K562 (cell line): ENCODE data around the gene MYH11. TPM values are rescaled to one million over a fixed set of nuclear protein-coding genes. Genes with fewer than 3 reads are reported as not detected.
"Not testable (repeated sequence)": the region's sequence is repeated elsewhere in the genome, so short reads cannot be mapped to it uniquely, and the experiment has no call there.

Source experiments
- ATAC-seq: fragments of 200-7000 bp; cut with Tn5 transposase; 3 replicates; pipeline ENCODE4 v1.9.1; 2020; ENCODE audit warnings: moderate library complexity
- BruUV-seq: library from RNA; stranded (reverse); fragments of 400-500 nt; replicated peaks from 2 replicates; lab custom pipeline; 2021; lab: Mats Ljungman, UMichigan
- CTCF ChIA-PET: fragments of 300-600 bp; formaldehyde crosslinking; extraction: SDS; loops from one replicate; lab custom pipeline; 2021; ENCODE audit warnings: low intra/inter-chr PET ratio; lab: Yijun Ruan, JAX
- POLR2A ChIA-PET: fragments of 300-600, 350-650 bp; sonication (Branson Sonifier 250); formaldehyde crosslinking; extraction: SDS; loops from one replicate; lab custom pipeline; 2021; ENCODE audit warnings: antibody characterized with exemption, inconsistent platforms; lab: Yijun Ruan, JAX
- DNase-seq, 4 experiments: peaks; one replicate each; pipeline versions ENCODE4 v3.0.0 to v3.0.0-alpha.2; 2011 to 2018; ENCODE audit warnings: low spot score in 3 of 4, mixed read lengths in 3 of 4; ENCODE audit errors: extremely low read depth in 1 of 4
- FAIRE-seq: peaks from 2 replicates; lab custom pipeline; 2011; peaks lifted over from hg19 to GRCh38; lab: Jason Lieb, UNC
- H2AFZ ChIP-seq: 2 replicates; pipeline ENCODE4 v1.6.0; 2011; ENCODE audit warnings: low read depth, low read length, control low read depth, inconsistent platforms
- H3K27ac ChIP-seq: fragments of 200-600 bp; 3 replicates; pipeline ENCODE4 v1.8.0; 2011; ENCODE audit warnings: low read depth, mild to moderate bottlenecking, control low read depth, inconsistent platforms, low read length, moderate library complexity, mixed read lengths; ENCODE audit errors: extremely low read depth
- H3K27me3 ChIP-seq, 2 experiments: fragments of 300-600 bp in 1 of 2; 2 replicates in 1 of 2; 3 replicates in 1 of 2; pipeline versions ENCODE4 v1.6.0 to v1.8.0; 2011; ENCODE audit warnings: inconsistent platforms in 2 of 2, low read length in 2 of 2, mild to moderate bottlenecking in 1 of 2, mixed read lengths in 1 of 2, moderate library complexity in 1 of 2; ENCODE audit not compliant: control insufficient read depth in 2 of 2, insufficient read depth in 2 of 2
- H3K36me3 ChIP-seq: fragments of 300-600 bp; 3 replicates; pipeline ENCODE4 v1.8.0; 2011; ENCODE audit warnings: mild to moderate bottlenecking, low read length, inconsistent platforms; ENCODE audit not compliant: control insufficient read depth, insufficient read depth
- H3K4me1 ChIP-seq, 2 experiments: fragments of 200-600 bp in 1 of 2; replicated peaks in 1 of 2; 2 replicates in 1 of 2; 3 replicates in 1 of 2; pipeline versions ENCODE4 v1.5.1 to v1.8.0; 2011; ENCODE audit warnings: inconsistent platforms in 2 of 2, low read length in 2 of 2, mild to moderate bottlenecking in 1 of 2, mixed read lengths in 1 of 2, moderate library complexity in 1 of 2; ENCODE audit not compliant: control insufficient read depth in 2 of 2, insufficient read depth in 2 of 2
- H3K4me2 ChIP-seq: 2 replicates; pipeline ENCODE4 v1.6.1; 2011; ENCODE audit warnings: low read length, control low read depth, inconsistent platforms, mixed read lengths; ENCODE audit not compliant: insufficient read depth
- H3K4me3 ChIP-seq: fragments of 200-600 bp; sonication (generic), shearing (Covaris generic); 2 replicates; pipeline ENCODE4 v1.5.1; 2016; ENCODE audit warnings: control low read depth, inconsistent platforms
- H3K79me2 ChIP-seq: fragments of 200-600 bp; 3 replicates; pipeline ENCODE4 v1.8.0; 2011; ENCODE audit warnings: low read length, inconsistent platforms; ENCODE audit not compliant: control insufficient read depth, insufficient read depth
- H3K9ac ChIP-seq, 2 experiments: 2 replicates each; pipeline versions ENCODE4 v1.6.0 to v1.6.1; 2011; ENCODE audit warnings: low read depth in 2 of 2, low read length in 2 of 2, control low read depth in 1 of 2, inconsistent platforms in 1 of 2, mild to moderate bottlenecking in 1 of 2, mixed read lengths in 1 of 2; ENCODE audit not compliant: insufficient read depth in 1 of 2
- H3K9me1 ChIP-seq: one replicate; pipeline ENCODE4 v1.6.0; 2011; ENCODE audit warnings: inconsistent platforms, mild to moderate bottlenecking, low read length, moderate library complexity; ENCODE audit not compliant: control insufficient read depth, insufficient read depth
- H3K9me3 ChIP-seq: replicated peaks from 2 replicates; pipeline ENCODE4 v1.5.1; 2011; ENCODE audit warnings: low read depth, low read length, inconsistent platforms; ENCODE audit not compliant: control insufficient read depth, insufficient read depth
- H4K20me1 ChIP-seq: replicated peaks from 2 replicates; pipeline ENCODE4 v1.6.1; 2011; ENCODE audit warnings: low read length, inconsistent platforms, mixed read lengths; ENCODE audit not compliant: control insufficient read depth, insufficient read depth
- BCOR ChIP-seq: fragments of 450-650 bp; IDR thresholded peaks from 2 replicates; pipeline ENCODE4 v1.6.1; 2016
- CBX8 ChIP-seq: fragments of 200-600 bp; sonication (generic); IDR thresholded peaks from 2 replicates; pipeline ENCODE4 v1.6.1; 2012; ENCODE audit warnings: borderline replicate concordance, mixed run types, low read depth, mild to moderate bottlenecking, moderate library complexity, mixed read lengths, low read length, control low read depth, inconsistent platforms; ENCODE audit not compliant: poor library complexity, severe bottlenecking; ENCODE audit errors: extremely low read depth
- ETV1 ChIP-seq: fragments of 450-650 bp; conservative IDR thresholded peaks from 2 replicates; pipeline ENCODE4 v1.6.1; 2016; ENCODE audit warnings: missing genetic modification characterization, control low read depth, low read depth, missing compliant biosample characterization
- EZH2 ChIP-seq: IDR thresholded peaks from 2 replicates; pipeline ENCODE4 v1.6.1; 2012; ENCODE audit warnings: low read depth, mild to moderate bottlenecking, inconsistent platforms, low read length, borderline replicate concordance
- FOXP1 ChIP-seq: sonication (generic); formaldehyde crosslinking; IDR thresholded peaks from 2 replicates; pipeline ENCODE4 v1.8.0; 2022; ENCODE audit warnings: mild to moderate bottlenecking, missing genetic modification reagents
- WGBS: fragments of 100-300 bp; shearing (Covaris generic); methylation state at CpG from one replicate; pipeline ENCODE4 v1.1.6; 2016; ENCODE audit warnings: low coverage, mixed read lengths; ENCODE audit not compliant: insufficient coverage; ENCODE audit errors: missing lambda C conversion rate; 5-methylcytosine and 5-hydroxymethylcytosine counted together
- in situ Hi-C: fragments of 300-500 bp; cut with MboI; formaldehyde crosslinking; loops from 4 replicates; pipeline ENCODE4 v1.15.0; 2018; ENCODE audit warnings: inconsistent platforms, mixed read lengths
- intact Hi-C: fragments of 100-400 bp; cut with micrococcal nuclease; formaldehyde crosslinking; loops from 2 replicates; pipeline ENCODE4 v1.14.2; 2022
- polyA plus RNA-seq, 8 experiments: library from polyadenylated mRNA; depleted of rRNA in 4 of 8; stranded (reverse) in 5 of 8; unstranded in 3 of 8; fragments of >200 nt; fragmentation: Nextera tagmentation in 2 of 8; fragmentation: Illumina TruSeq in 1 of 8; extraction: Ambion mirVana in 2 of 8; extraction: Trizol in 1 of 8; gene quantifications; 2 replicates each; pipeline versions ENCODE4 v1.2.1 to v1.2.3, GENCODE V29; 2011 to 2014; ENCODE audit warnings: inconsistent platforms in 1 of 8, missing spikeins in 1 of 8
- total RNA-seq, 7 experiments: library from RNA; depleted of rRNA in 6 of 7; stranded (reverse); fragments of >200 nt in 6 of 7; fragmentation: Illumina TruSeq in 2 of 7; extraction: Trizol in 2 of 7; gene quantifications; 2 replicates each; pipeline versions ENCODE4 v1.2.1 to v1.2.3, GENCODE V29; 2011 to 2021; ENCODE audit warnings: low replicate concordance in 1 of 7

Gene MYH11
- total and polyA plus RNA-seq, 9 of the 15 experiments (the other 6 are each of a cell fraction or from before 2014, with no cell fraction given), result 0.05 to 0.47 (median 0.08) TPM; not detected in 5

- BruUV-seq, result no TSS peak
- H3K4me2 ChIP-seq, result no peak overlapping the region
- ATAC-seq, result no peak
- CTCF ChIA-PET, result no interaction called here
- no peak overlapping the region for H3K9ac ChIP-seq
- no peaks in the 10 kb centered on the region for H3K36me3 ChIP-seq
- no peak for TF ChIP-seq FOXP1 (CRISPR knock-in tag)
- no peak for FAIRE-seq
- no peaks in the 10 kb centered on the region for H3K79me2 ChIP-seq
- DNase-seq, result no peak
- no peak overlapping the region for H3K4me3 ChIP-seq
- no peak overlapping the region for H3K27ac ChIP-seq
- intact Hi-C loops, result no loop called here
- H3K9me1 ChIP-seq, result no peaks in the 10 kb centered on the region
- no peaks in the 10 kb centered on the region for H3K9me3 ChIP-seq
- POLR2A ChIA-PET, result no interaction called here
- in situ Hi-C loops, result no loop called here
- H4K20me1 ChIP-seq, result no peaks in the 10 kb centered on the region
- H3K4me1 ChIP-seq, result peaks cover 0 to 13% of the 10 kb centered on the region in 2 experiments; a peak in 2 of 5 replicates
- 6% methylated on average over 3 of the region's 3 CpGs for WGBS
- peaks cover 36 to 63% of the 10 kb centered on the region in 2 experiments for H3K27me3 ChIP-seq
- H2AFZ ChIP-seq, result no peak overlapping the region
Measured at GRCh38 chr16:15854061-15854460, 2.8 kb downstream of the MYH11 start.

- H3K4me2 ChIP-seq, result no peak overlapping the region
- intact Hi-C loops, result no loop called here
- H3K36me3 ChIP-seq, result no peaks in the 10 kb centered on the region
- no peaks in the 10 kb centered on the region for H3K9me1 ChIP-seq
- ATAC-seq (no peak), FAIRE-seq (peak; percentile 37), DNase-seq (no peak)
- no peaks in the 10 kb centered on the region for H4K20me1 ChIP-seq
- TF ChIP-seq BCOR (0 out of 2 replicates have a peak, but pooled peaks have one; percentile 18), EZH2 (no peak), ETV1 (no peak), CBX8 (no peak)
- CTCF ChIA-PET, result no interaction called here
- H3K9me3 ChIP-seq, result no peaks in the 10 kb centered on the region
- POLR2A ChIA-PET, result interaction anchor here (1.0 kb wide), 1 partner anchor 10 kb away, joined by 4 read pairs; no protein-coding TSS in a partner anchor
- WGBS, result 2% methylated on average over 4 of the region's 4 CpGs
- H3K4me1 ChIP-seq, result peaks cover 0 to 8% of the 10 kb centered on the region in 2 experiments; a peak in 2 of 5 replicates
- BruUV-seq, result no TSS peak
- no peak overlapping the region for H3K27ac ChIP-seq
- H3K9ac ChIP-seq, result no peak overlapping the region
- peaks cover 42 to 68% of the 10 kb centered on the region in 2 experiments for H3K27me3 ChIP-seq
- in situ Hi-C loops, result no loop called here
- no peak overlapping the region for H3K4me3 ChIP-seq
- no peak overlapping the region for H2AFZ ChIP-seq
- H3K79me2 ChIP-seq, result no peaks in the 10 kb centered on the region
Measured at GRCh38 chr16:15853021-15853420, 3.8 kb downstream of the MYH11 start.

- BruUV-seq, H3K4me3 ChIP-seq, H4K20me1 ChIP-seq, H2AFZ ChIP-seq, in situ Hi-C loops, intact Hi-C loops, H3K27ac ChIP-seq, H3K9me1 ChIP-seq, H3K4me1 ChIP-seq, H3K79me2 ChIP-seq, ATAC-seq, CTCF ChIA-PET, DNase-seq, H3K9me3 ChIP-seq, H3K36me3 ChIP-seq, FAIRE-seq, H3K4me2 ChIP-seq, H3K9ac ChIP-seq: not testable (repeated sequence)
- WGBS, result 20% methylated on average over 5 of the region's 6 CpGs
- POLR2A ChIA-PET, result interaction anchor here (0.6 to 1.3 kb wide), 5 partner anchors 8 to 32 kb away, joined by 3 to 4 read pairs (median 3); no protein-coding TSS in a partner anchor
- H3K27me3 ChIP-seq, result peaks cover 30 to 74% of the 10 kb centered on the region in 2 experiments; a peak in 4 of 5 replicates
Measured at GRCh38 chr16:15850555-15850954, 6.3 kb downstream of the MYH11 start.
